Measurements from ENCODE around the gene PPP1R15B. TPM values are rescaled to one million over a fixed set of nuclear protein-coding genes. Genes with fewer than 3 reads are reported as not detected.

The PPP1R15B gene
- total and polyA plus RNA-seq, 2 of the 4 experiments (the other 2 are of a cell fraction): 14.9 to 15.0 TPM

DNA sequence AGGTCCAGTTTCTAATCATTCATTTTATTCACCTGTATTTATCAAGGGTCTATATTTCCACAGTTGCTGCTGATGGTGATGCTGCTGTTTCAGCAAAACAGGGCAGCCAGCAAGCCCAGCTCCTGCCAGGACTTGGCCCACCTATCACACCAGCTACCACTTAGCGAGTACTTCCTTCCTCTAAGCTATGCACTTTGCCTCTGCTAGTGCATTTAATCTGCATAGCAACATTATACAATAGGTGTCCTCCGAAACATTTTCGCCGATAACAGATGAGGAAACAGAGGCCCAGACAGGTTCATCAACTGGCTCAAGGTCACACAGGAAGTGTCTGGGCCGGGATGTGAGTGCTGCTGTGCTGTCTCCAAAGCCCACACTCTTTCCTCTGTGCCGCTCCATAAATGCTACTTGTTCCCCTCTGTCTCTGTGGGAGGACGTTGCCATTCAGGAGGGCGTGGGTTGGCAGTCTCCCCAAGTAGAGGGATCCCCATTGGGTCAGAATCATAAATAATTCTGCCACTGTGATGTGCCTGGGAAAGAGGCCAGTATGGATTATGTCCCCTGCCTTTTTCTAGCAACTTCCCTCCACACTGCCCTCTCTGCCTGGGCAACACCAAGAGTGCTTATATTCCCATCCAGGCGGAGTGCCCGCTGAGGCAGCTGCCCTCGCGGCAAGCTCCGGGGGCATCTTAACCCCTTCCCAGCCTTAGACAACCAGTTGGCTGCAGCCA lies 42.5 kb downstream of the PPP1R15B start:
- dilution Hi-C loops (cut with HindIII; ENCODE audit: low sequenced_read_pairs, unreplicated experiment): no loop called here
- BruUV-seq (replicated peaks): no TSS peak
- POLR2A ChIA-PET (ENCODE audit: unreplicated experiment): no interaction called here

More for the DNA sequence above, 42.5 kb downstream of the PPP1R15B start:
- Histone ChIP-seq H2BK15ac (ENCODE audit: low read depth, low read length) (no peak overlapping the region), H3K4ac (ENCODE audit: low read depth, low read length) (no peak overlapping the region), H4K5ac (ENCODE audit: low read depth, low read length) (no peak overlapping the region), H3K27me3 (ENCODE audit: control insufficient read depth, insufficient read depth, low read length) (peaks cover 51% of the 10 kb centered on the region), H3K4me2 (ENCODE audit: low read depth, low read length) (no peak overlapping the region), H2AK5ac (ENCODE audit: low read depth, low read length) (no peak overlapping the region), H2AFZ (replicated peaks; ENCODE audit: low read length, poor library complexity) (no peak overlapping the region), H3K4me1 (ENCODE audit: control insufficient read depth, insufficient read depth, low read length) (no peaks in the 10 kb centered on the region), H3K18ac (ENCODE audit: low read depth, low read length) (no peak overlapping the region), H3K9me1 (ENCODE audit: insufficient read depth, low read length) (no peaks in the 10 kb centered on the region), H4K20me1 (ENCODE audit: insufficient read depth, low read length) (no peaks in the 10 kb centered on the region), H3K9me3 (ENCODE audit: control insufficient read depth, insufficient read depth, low read length) (no peaks in the 10 kb centered on the region), H4K91ac (ENCODE audit: insufficient read depth, low read depth, low read length) (no peak overlapping the region), H3K23ac (ENCODE audit: low read depth, low read length) (no peak overlapping the region), H2BK120ac (ENCODE audit: low read depth, low read length) (no peak overlapping the region), H3K79me1 (ENCODE audit: low read depth in 1 of 2, low read length in 2 of 2) (no peaks in the 10 kb centered on the region), H3K27ac (ENCODE audit: insufficient read depth, low read length) (no peak overlapping the region), H3K56ac (ENCODE audit: extremely low read depth, insufficient read depth, low read length) (no peak overlapping the region), H4K8ac (ENCODE audit: low read depth in 2 of 2, low read length in 2 of 2) (no peak overlapping the region), H2BK5ac (ENCODE audit: low read depth, low read length, poor library complexity, severe bottlenecking) (no peak overlapping the region), H3K4me3 (ENCODE audit: insufficient read depth, low read depth, low read length) (no peak overlapping the region), H3K14ac (replicated peaks; ENCODE audit: low read depth, low read length) (no peak overlapping the region), H3K9ac (ENCODE audit: low read depth, low read length) (no peak overlapping the region), H2AK9ac (replicated peaks; ENCODE audit: low read depth, low read length, poor library complexity) (no peak overlapping the region), H2BK20ac (ENCODE audit: low read depth, low read length) (no peak overlapping the region), H3K36me3 (ENCODE audit: control insufficient read depth, insufficient read depth, low read length) (no peaks in the 10 kb centered on the region)
- CTCF ChIA-PET: no interaction called here
- ATAC-seq (ENCODE audit: low read depth): no peak
- TF ChIP-seq MAZ (IDR thresholded peaks at IDR 0.05; ENCODE audit: borderline replicate concordance, low read depth, low read length): no peak
- no peak for TF ChIP-seq CEBPB (IDR thresholded peaks at IDR 0.05; ENCODE audit: low read depth, low read length)
- no peak for TF ChIP-seq POLR2A (IDR thresholded peaks at IDR 0.05; ENCODE audit: low read depth, low read length)
- TF ChIP-seq FOS (IDR thresholded peaks at IDR 0.05; ENCODE audit: low read depth, low read length): no peak
- TF ChIP-seq BHLHE40 (IDR thresholded peaks at IDR 0.05; ENCODE audit: low read depth, low read length): no peak
- no peak for TF ChIP-seq RFX5 (IDR thresholded peaks at IDR 0.05; ENCODE audit: low read depth, low read length)
- no peak for TF ChIP-seq CHD1 (IDR thresholded peaks at IDR 0.05; ENCODE audit: low read depth, low read length)
- TF ChIP-seq MXI1 (IDR thresholded peaks at IDR 0.05; ENCODE audit: borderline replicate concordance, low read depth, low read length): no peak
- intact Hi-C loops (cut with micrococcal nuclease) (no loop called here), in situ Hi-C loops (cut with MboI; ENCODE audit: low sequenced_read_pairs) (loop anchor here (10.0 kb wide), 1 partner anchor 504 kb away; the partner anchor contains the start of gene SNRPE)
- WGBS, 2 experiments (ENCODE audit: extremely low coverage in 2 of 2, insufficient read length in 1 of 2): 82% methylated on average over 6 of the region's 13 CpGs; no CpG with 5 or more reads in 1 of the 2 experiments
- no peak for DNase-seq
